ENCODE data around the gene PDE4D. TPM values are rescaled to one million over a fixed set of nuclear protein-coding genes. Genes with fewer than 3 reads are reported as not detected.
"Not testable (repeated sequence)": the region's sequence is repeated elsewhere in the genome, so short reads cannot be mapped to it uniquely, and the experiment has no call there.

Gene PDE4D
- polyA plus RNA-seq, 4 donors: 20.9 to 26.9 (median 24.2) TPM

DNA sequence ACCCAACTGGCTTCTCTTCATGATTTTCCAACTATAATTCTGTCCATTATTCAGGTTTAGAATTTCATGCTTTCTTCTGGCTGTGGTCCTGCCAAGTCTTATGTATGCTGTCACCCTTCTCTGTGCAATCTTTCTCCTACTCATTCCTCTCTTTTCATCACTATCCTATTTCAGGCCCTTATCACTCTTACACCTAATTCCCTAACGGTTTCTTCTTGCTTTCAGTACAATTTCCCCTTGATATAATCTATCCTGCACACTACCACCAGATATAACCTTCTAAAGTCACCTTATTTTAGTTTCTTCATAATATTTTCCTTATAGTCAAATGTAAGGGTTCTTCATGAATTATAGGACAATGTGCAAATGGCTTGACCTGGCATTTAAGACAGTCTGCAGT, 874.4 kb downstream of the PDE4D start:
- DNase-seq (ENCODE audit: low read depth in 4 of 4, low spot score in 3 of 4): no peak

DNA sequence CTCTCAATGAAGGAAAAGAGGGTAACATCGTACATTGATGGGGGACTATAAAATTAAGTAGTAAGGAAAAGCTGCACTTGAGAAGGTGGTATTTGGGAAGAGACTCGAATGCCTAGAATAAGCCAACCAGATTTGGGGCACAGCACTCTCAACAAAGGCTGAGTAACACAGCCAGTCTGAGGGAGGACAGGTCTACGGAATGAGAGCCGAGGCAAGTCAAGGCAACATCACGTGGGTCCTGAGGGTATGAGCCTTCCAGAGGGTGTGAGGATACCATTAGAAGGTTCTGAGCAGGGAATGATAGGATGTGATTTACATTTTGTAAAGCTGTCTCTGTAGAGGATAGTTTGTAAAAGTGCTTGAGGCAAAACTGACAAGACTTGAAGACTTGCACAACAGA, 876.6 kb downstream of the PDE4D start:
- DNase-seq (ENCODE audit: low read depth in 4 of 4, low spot score in 3 of 4): no peak

DNA sequence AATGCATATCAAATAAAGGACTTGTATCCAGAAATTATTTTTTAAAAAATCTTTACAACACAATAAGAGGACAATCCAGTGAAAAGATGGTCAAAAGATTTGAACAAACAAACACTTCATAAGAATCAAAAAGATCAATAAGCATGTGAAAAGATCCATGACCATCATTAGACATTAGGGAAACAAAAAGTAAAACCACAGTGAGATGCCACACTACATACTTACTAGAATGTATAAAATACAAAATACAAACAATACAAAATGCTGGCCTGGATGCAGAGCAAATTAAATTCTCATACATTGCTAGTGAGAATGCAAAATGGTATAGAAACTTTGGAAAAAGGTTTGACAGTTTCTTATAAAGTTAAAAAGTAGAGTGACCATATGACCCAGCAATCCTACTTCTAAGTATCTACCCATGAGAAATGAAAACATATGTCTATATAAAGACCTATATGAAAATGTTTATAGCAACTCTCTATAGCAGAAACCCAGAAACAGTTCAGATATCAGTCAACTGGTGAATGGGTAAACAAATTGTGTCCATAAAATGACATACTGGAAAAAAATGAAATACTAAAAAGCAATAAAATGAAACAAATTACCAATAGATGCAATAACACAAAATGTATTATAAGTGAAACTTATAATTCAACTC, 884.6 kb downstream of the PDE4D start:
- DNase-seq (ENCODE audit: low read depth in 4 of 4, low spot score in 3 of 4): no peak

DNA sequence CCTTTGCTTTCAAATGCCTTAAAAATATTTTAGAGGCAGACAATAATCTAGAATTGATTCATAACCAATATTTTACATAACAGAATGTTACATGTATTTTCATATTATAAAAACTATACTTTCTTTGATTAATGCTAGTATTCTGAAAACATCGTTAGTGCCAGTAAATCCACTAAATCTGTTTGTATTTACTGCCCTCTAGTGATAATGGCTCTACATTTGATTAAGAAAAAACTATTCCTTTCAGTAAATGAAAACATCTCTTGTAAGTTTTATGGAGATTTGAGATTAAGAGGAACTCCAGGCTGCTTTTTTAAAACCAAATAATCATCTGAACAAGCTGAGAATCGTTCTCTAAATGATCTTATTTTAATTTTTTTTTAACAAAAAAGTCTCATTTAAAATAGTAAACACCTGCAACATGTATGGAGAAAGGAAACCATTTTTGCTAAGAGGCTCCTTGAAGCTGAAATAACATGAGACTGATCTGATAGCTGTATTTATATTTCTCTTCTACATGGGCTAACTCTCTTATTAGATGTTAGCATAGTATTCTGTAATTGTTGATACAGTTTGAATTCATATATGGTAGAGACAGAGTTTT, 886.0 kb downstream of the PDE4D start:
- no peak for DNase-seq (ENCODE audit: low read depth in 4 of 4, low spot score in 3 of 4)

DNA sequence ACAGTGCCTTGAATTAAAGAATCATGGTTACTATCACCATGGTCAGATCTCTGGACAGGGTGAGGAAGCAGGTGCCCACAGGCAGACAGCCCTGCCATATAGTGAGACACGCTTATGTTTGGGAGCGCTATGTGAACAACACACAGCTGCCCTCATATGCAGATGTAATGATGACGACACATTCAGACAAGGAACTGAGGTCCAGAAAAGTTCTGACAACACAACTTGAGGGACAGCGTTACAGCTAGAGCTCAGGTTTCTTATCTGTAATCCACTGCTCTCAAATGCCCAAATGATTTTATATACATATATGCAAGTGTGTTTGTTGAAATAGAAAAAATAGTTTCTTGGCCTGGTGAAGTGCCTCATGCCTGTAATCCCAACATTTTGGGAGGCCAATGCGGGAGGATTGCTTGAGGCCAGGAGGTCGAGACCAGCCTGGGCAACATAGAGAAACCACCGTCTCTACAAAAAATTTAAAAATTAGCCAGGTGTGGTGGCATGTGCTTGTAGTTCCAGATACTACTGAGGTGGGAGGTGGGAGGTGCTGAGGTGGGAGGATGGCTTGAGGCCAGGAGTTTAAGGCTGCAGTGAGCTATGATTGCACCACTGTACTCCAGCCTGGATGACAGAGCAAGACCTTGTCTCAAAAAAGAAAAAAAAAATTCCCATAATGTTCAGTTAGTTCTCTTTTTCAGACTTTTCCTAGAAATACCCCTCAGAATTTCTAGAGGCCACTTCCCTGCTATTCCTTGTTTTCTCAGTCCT, 887.4 kb downstream of the PDE4D start:
- no peak for DNase-seq (ENCODE audit: low read depth in 4 of 4, low spot score in 3 of 4)

DNA sequence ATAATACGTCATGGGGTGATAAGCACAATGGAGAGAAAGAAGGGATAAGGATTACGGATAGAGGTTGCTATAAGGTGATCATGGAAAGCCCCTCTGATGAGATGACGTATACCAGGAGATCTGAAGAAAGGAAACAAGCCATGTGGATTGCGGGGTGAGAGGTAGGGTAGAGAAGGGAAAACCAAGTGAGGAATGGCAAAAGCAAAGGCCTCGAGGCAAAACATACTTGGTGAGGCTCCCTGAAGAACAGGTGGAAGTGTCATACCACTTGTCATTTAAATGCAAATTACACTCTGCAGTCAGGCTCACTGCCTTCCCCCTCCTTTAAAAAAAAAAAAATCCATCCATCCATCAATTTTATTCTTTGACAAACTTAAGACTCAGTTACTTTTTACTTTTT, 889.9 kb downstream of the PDE4D start:
- DNase-seq (ENCODE audit: low read depth in 4 of 4, low spot score in 3 of 4): no peak

DNA sequence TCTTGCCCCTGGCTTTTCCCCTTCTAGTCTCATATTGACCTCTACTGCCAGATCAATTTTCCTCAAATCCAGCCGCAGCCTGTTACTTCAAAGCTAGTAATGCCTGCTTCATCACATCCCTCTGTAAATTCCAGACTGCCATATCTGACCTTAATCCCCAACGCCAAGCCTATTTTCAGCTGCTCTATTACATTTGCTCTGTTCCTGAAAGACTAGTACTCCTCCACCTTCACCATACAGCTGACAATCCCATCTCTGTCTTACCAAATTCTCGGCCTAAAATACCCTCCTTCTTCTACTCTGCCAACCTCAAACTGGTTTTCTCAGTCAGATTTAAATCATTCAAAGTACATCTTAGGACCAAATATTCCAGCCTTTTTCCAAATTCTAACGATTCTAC, 890.4 kb downstream of the PDE4D start:
- no peak for DNase-seq (ENCODE audit: low read depth in 4 of 4, low spot score in 3 of 4)

DNA sequence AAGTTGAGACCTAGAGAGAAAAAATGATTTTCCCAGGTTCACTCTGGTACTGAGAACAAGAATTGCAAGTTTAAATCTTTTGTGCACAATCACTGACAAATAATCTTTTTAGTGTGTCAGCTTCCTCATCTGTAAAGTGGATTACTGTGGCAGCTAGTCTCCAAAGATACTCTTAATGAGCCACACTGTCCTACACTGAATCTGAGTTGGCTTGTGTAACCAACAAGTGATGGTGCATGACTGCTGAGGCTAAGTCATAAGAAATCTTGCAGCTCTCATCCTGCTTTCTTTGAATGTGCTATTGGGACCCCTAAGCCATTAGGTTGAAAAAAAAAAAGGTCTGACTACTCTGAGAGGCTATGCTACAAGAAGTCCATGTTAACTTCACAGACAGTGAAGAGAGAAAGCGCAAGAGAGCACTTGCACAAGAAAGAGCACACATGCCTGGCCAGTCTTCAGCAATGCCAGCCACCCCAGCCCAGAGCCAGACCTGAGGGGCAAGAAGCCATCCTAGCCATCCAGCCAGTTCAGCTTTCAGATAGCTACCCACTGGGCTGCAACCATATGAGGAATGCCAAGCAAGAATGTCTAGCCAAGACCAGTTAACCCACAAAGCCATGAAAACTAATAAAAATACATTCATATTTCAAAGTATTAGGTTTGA, 891.2 kb downstream of the PDE4D start:
- DNase-seq (ENCODE audit: low read depth in 4 of 4, low spot score in 3 of 4): no peak

DNA sequence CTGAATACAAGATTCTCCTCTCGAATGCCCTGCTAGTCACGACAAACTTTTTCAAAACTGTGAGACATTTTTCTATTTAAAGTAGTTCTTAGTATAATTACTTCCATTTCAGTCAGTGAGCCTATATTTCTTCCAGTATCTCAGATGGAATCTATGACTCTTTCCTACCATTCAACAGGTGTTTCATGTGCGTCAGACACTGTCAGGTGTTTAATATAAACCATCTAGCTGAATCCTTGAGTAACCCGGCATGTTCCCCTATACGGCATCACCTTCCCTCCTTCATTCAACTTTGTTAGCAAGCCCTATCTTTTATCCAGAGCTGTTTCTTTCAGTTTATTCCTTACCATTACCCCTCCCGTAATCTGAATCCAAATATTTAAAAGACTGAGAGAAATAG, 891.8 kb downstream of the PDE4D start:
- no peak for DNase-seq (ENCODE audit: low read depth in 4 of 4, low spot score in 3 of 4)

DNA sequence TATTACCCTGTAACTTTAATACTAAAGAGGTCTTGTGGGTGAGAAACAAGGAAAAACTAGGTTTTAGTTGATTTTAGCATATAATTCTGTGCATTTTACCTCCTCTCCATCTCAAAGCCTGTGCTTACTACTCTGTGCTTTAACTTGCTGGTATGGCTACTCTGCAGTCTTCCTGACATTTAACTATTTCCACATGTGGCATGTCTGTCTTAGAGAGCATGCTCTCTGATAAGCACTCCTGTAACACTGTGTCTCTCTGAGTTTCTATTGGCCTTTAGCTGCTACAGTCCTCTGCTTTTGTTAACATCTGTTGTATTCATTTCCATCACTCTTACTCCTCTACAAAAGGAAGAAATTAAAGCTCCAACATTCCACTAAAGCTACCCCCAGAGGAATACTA, 892.4 kb downstream of the PDE4D start:
- no peak for DNase-seq (ENCODE audit: low read depth in 4 of 4, low spot score in 3 of 4)

DNA sequence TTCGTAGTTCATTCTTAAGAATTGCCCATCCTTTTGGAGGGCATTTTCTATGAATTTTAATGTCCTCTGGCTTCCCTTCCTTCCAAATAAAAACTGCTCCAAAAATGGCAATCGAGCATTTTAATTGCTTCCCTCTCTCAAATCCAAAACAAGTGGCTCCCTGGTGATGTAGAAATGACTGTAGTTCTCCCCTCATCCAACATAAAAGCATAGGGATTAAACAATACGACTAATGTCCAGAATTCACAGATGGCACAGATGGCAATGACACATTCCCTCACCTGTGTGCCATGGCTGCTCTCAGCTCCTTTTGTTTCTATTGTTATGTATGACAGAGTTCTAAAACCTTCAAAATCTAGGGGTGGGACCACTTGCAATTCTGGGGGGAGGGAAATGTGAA, 893.3 kb downstream of the PDE4D start:
- no peak for DNase-seq (ENCODE audit: low read depth in 4 of 4, low spot score in 3 of 4)

DNA sequence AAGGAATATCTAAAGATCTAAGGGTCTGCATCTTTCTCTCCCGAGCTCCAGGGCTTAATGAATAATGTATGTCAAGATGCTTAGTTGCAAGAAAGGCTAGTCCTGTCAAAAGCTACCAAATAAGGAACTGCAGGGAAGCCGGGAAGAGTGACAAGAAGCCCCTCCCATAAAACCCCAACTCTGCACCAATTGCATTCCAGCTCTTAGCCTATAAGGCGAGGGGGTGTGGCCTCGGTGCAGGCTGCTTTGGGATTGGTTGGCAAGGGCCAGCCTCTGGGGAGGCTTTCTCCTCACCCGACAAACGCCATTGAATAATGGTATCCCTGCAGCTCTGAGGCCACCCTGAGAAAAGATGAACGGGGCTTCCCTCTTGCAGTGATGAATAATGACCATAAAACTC, 893.7 kb downstream of the PDE4D start:
- no peak for DNase-seq (ENCODE audit: low read depth in 4 of 4, low spot score in 3 of 4)

DNA sequence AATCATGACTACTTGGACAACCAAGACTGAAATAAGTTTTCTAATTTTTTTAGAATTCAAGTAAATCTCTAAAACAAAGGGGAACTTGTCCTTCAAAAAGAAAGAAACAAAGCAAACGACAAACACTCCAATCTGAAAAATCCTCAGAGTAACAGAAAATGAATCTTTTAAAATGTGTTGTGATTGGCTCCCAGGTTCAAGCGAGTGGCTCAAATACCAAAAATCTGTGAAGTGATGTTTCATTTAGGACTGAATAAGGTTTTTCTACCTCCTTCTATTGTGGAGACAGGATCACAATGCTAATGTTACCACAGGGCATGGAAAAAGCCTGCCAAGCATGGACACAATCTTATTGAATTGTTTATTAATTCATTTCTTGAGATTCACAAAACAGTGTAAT, 895.0 kb downstream of the PDE4D start:
- DNase-seq (ENCODE audit: low read depth in 4 of 4, low spot score in 3 of 4): no peak

DNA sequence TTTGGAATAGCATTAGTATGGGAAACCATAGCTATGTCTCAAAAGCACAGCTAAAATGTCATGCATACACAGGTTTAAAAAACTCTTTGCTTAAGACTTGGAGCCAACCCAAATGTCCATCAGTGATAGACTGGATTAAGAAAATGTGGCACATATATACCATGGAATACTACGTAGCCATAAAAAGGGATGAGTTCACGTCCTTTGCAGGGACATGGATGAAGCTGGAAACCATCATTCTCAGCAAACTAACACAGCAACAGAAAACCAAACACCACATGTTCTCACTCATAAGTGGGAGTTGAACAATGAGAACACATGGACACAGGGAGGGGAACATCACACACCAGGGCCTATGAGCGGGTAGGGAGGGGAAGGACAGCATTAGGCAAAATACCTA, 897.7 kb downstream of the PDE4D start:
- DNase-seq (ENCODE audit: low read depth in 4 of 4, low spot score in 3 of 4): not testable (repeated sequence)

DNA sequence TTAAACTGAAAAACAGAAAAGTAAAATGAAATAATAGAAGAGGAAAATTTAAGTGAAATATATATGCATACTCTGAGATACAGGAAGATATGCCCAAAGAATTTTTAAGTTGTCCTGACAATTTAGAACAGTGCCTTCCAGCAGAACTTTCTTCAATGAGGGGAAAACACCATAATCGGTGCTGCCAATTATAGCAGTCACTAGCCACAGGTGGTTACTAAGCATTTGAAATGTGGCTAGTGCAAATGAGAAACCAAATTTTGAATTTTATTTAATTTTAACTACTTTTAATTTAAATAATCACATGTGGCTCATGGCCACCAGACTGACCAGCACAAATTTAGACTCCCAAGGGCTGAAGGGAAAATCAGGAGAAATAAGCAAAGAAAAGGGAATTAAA, 900.1 kb downstream of the PDE4D start:
- no peak for DNase-seq (ENCODE audit: low read depth in 4 of 4, low spot score in 3 of 4)

DNA sequence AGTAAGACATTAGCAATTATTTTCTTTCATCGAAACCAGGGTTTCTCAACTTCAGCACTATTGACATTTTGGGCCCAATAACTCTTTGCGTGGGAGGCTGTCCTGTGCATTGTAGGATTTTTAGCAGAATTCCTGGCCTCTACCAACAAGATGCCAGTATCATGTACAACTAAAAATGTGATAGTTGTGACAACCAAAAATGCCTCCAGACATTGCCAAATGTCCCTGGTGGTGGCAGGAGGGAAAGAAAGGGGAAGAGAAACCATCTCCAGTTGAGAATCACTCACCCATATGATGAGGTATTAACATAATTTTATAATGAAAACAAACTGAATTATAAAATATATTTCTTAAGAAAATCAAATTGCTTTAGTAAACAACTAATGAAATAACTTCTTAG, 904.6 kb downstream of the PDE4D start:
- DNase-seq (ENCODE audit: low read depth in 4 of 4, low spot score in 3 of 4): no peak

DNA sequence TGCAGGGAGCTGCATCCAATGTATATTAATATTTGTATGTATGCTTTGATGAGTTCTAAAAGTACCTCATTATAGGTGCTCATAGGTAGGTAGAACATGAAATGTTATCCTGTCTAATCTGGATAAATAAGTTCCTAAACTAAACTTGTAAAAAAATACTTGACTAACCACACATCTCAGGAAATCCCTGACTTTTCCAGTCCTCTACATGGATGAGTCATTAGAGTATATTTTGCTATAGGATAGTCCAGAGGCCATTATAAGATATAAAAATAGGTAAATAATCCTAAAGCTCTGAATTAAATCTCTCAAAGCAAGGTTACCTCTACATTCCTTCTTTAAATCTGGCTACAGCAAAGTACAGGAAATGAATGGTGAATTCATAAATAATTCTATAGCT, 906.3 kb downstream of the PDE4D start:
- no peak for DNase-seq (ENCODE audit: low read depth in 4 of 4, low spot score in 3 of 4)

DNA sequence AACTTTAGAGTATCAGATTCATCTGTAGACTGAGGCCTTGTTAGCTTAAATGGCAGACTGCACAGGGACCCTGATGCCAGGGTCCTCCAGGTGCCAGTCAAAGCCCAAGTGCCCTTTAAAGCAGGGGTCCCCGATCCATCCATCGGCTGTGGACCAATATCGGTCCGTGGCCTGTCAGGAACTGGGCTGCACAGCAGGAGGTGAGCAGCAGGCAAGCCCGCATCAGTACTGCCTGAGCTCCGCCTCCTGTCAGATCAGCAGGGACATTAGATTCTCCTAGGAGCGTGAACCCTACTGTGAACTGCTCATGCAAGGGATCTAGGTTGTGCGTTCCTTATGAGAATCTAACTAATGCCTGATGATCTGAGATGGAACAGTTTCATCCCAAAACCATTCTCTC, 907.2 kb downstream of the PDE4D start:
- no peak for DNase-seq (ENCODE audit: low read depth in 4 of 4, low spot score in 3 of 4)

DNA sequence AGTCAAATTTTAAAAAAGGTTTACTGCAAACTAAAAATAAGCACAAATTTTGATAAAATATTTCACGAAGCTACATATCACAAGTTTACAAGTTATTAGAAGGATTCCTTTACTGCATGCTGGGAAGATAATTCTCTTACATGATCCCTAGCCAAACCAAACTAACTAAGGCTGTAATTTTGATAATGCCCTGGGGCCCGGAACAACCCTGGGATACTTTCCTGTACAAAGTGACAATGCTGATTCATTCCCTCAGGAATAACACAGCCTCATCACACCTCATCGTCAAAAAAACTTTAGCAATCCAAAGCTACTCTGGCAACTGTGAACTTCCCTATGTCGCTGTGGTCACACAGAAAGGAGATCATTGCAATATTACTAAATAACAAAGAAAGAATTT, 907.8 kb downstream of the PDE4D start:
- DNase-seq (ENCODE audit: low read depth in 4 of 4, low spot score in 3 of 4): no peak

DNA sequence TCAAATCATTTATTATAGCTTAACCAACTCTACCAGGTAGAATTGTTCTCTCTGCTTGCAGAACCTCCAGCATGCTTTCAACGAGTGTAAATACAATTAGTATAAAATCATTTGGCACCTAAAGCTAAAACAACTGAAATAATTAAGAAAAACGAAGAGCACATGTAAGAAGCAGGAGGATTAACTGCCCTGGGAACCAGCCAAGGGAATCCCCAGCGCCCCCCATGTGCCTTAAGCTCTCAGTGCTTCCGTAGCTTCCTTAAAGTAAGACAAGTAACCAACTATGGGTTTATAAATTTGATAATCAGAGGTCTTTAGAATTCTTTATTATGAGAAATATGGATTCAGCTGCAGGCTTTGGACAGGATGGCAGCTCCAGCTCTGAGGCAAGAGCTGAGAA, 908.2 kb downstream of the PDE4D start:
- no peak for DNase-seq (ENCODE audit: low read depth in 4 of 4, low spot score in 3 of 4)
